ENCODE measurements around the gene RNF41.

- TF ChIP-seq CTCF (IDR thresholded peaks at IDR 0.05; ENCODE audit: insufficient read depth, low read length, poor library complexity, severe bottlenecking) (no peak), EZH2phosphoT487 (conservative IDR thresholded peaks at IDR 0.05; ENCODE audit: low read length) (no peak)
These were observed 19.9 kb upstream of the RNF41 start for GRCh38 chr12:56241424-56242303.

Measured in SU-DHL-6 (cell line).